ENCODE measurements around the gene ADAMTS2.

Gene ADAMTS2

GRCh38 chr5:179205277-179205676 is 140.0 kb downstream of the ADAMTS2 start:
- Histone ChIP-seq H3K36me3 (ENCODE audit: low read depth) (no peaks in the 10 kb centered on the region), H3K4me1 (ENCODE audit: insufficient read depth, poor library complexity, severe bottlenecking) (no peaks in the 10 kb centered on the region), H3K27ac (ENCODE audit: poor library complexity, severe bottlenecking) (no peak overlapping the region), H3K27me3 (ENCODE audit: insufficient read depth, poor library complexity, severe bottlenecking) (no peaks in the 10 kb centered on the region), H3K9me3 (ENCODE audit: severe bottlenecking) (peaks cover 9% of the 10 kb centered on the region), H3K4me3 (ENCODE audit: severe bottlenecking) (no peak overlapping the region)
- no peak for ATAC-seq (ENCODE audit: low read depth)
- DNase-seq (ENCODE audit: low spot score), result no peak
- no peak for TF ChIP-seq CTCF (IDR thresholded peaks at IDR 0.05; ENCODE audit: poor library complexity, severe bottlenecking)

GRCh38 chr5:179204572-179204971 is 140.7 kb downstream of the ADAMTS2 start:
- ATAC-seq (ENCODE audit: low read depth) (no peak), DNase-seq (ENCODE audit: low spot score) (no peak)
- Histone ChIP-seq H3K36me3 (ENCODE audit: low read depth) (no peaks in the 10 kb centered on the region), H3K4me1 (ENCODE audit: insufficient read depth, poor library complexity, severe bottlenecking) (no peaks in the 10 kb centered on the region), H3K4me3 (ENCODE audit: severe bottlenecking) (no peak overlapping the region), H3K27ac (ENCODE audit: poor library complexity, severe bottlenecking) (no peak overlapping the region), H3K9me3 (ENCODE audit: severe bottlenecking) (peaks cover 6% of the 10 kb centered on the region), H3K27me3 (ENCODE audit: insufficient read depth, poor library complexity, severe bottlenecking) (no peaks in the 10 kb centered on the region)
- no peak for TF ChIP-seq CTCF (IDR thresholded peaks at IDR 0.05; ENCODE audit: poor library complexity, severe bottlenecking)

- no peak for DNase-seq (ENCODE audit: low spot score)
- no peaks in the 10 kb centered on the region for H3K27me3 ChIP-seq (ENCODE audit: insufficient read depth, poor library complexity, severe bottlenecking)
- no peak overlapping the region for H3K4me3 ChIP-seq (ENCODE audit: severe bottlenecking)
- H3K36me3 ChIP-seq (ENCODE audit: low read depth), result no peaks in the 10 kb centered on the region
- no peaks in the 10 kb centered on the region for H3K4me1 ChIP-seq (ENCODE audit: insufficient read depth, poor library complexity, severe bottlenecking)
- no peak for TF ChIP-seq CTCF (IDR thresholded peaks at IDR 0.05; ENCODE audit: poor library complexity, severe bottlenecking)
- no peak for ATAC-seq (ENCODE audit: low read depth)
- peaks cover 6% of the 10 kb centered on the region for H3K9me3 ChIP-seq (ENCODE audit: severe bottlenecking)
- H3K27ac ChIP-seq (ENCODE audit: poor library complexity, severe bottlenecking), result no peak overlapping the region
Measured at GRCh38 chr5:179203248-179203647, 142.0 kb downstream of the ADAMTS2 start.

- TF ChIP-seq CTCF (IDR thresholded peaks at IDR 0.05; ENCODE audit: poor library complexity, severe bottlenecking), result no peak
- Histone ChIP-seq H3K9me3 (ENCODE audit: severe bottlenecking) (peaks cover 8% of the 10 kb centered on the region), H3K27me3 (ENCODE audit: insufficient read depth, poor library complexity, severe bottlenecking) (no peaks in the 10 kb centered on the region), H3K36me3 (ENCODE audit: low read depth) (no peaks in the 10 kb centered on the region), H3K27ac (ENCODE audit: poor library complexity, severe bottlenecking) (no peak overlapping the region), H3K4me1 (ENCODE audit: insufficient read depth, poor library complexity, severe bottlenecking) (no peaks in the 10 kb centered on the region), H3K4me3 (ENCODE audit: severe bottlenecking) (no peak overlapping the region)
- no peak for ATAC-seq (ENCODE audit: low read depth)
- DNase-seq (ENCODE audit: low spot score), result no peak
Measured at GRCh38 chr5:179201986-179202385, 143.3 kb downstream of the ADAMTS2 start.

GRCh38 chr5:179199246-179199645 is 146.0 kb downstream of the ADAMTS2 start:
- no peaks in the 10 kb centered on the region for H3K27me3 ChIP-seq (ENCODE audit: insufficient read depth, poor library complexity, severe bottlenecking)
- peaks cover 5% of the 10 kb centered on the region for H3K9me3 ChIP-seq (ENCODE audit: severe bottlenecking)
- H3K27ac ChIP-seq (ENCODE audit: poor library complexity, severe bottlenecking), result no peak overlapping the region
- DNase-seq (ENCODE audit: low spot score) (peak; percentile 62), ATAC-seq (ENCODE audit: low read depth) (no peak)
- H3K36me3 ChIP-seq (ENCODE audit: low read depth), result no peaks in the 10 kb centered on the region
- H3K4me3 ChIP-seq (ENCODE audit: severe bottlenecking), result no peak overlapping the region
- H3K4me1 ChIP-seq (ENCODE audit: insufficient read depth, poor library complexity, severe bottlenecking), result no peaks in the 10 kb centered on the region
- TF ChIP-seq CTCF (IDR thresholded peaks at IDR 0.05; ENCODE audit: poor library complexity, severe bottlenecking), result no peak

Measured in RWPE2 (cell line).